Measurements from ENCODE around the gene MRFAP1L1. TPM values are rescaled to one million over a fixed set of nuclear protein-coding genes. Genes with fewer than 3 reads are reported as not detected.

The MRFAP1L1 gene
- total and polyA plus RNA-seq, 2 experiments from 2014 or later, result 61.6 to 73.8 TPM

DNA sequence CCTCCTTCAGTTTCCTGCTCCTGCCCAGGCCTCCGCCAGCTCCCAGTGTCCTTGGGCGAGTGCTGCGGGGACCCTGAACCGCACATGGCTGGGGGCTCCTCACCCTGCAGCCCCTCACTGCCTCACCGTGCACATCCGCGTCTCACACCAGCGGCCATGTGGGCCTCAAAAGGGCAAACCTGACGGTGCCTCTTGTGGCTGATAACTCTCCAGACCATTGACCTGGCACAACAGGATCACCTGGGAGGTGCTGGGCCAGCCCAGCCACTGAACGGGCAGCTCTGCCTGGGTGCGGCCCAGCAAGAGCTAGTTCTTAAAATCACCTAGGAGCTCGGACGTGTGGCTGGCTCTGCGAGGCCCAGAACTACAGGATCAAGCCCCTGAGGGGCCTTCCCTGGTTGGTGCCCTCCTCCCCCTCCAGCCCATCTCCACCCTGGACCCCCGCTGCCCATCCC lies 20.1 kb downstream of the MRFAP1L1 start:
- H3K4me3 Mint-ChIP-seq, result no peak overlapping the region
- Histone ChIP-seq H3K27me3 (ENCODE audit: insufficient read depth) (no peaks in the 10 kb centered on the region), H3K27ac (ENCODE audit: low read depth) (no peak overlapping the region), H3F3A (replicated peaks; ENCODE audit: low read depth) (no peaks in the 10 kb centered on the region), H3K9me2 (ENCODE audit: insufficient read depth) (no peaks in the 10 kb centered on the region), H3K79me2 (replicated peaks; ENCODE audit: insufficient read depth) (no peaks in the 10 kb centered on the region), H3K4me1 (ENCODE audit: insufficient read depth) (peaks cover 3% of the 10 kb centered on the region; the same call in 1 of the 2 replicates), H3K4me2 (no peak overlapping the region), H4K20me1 (replicated peaks; ENCODE audit: insufficient read depth) (no peaks in the 10 kb centered on the region), H2AFZ (peak overlapping the region; percentile 47), H3K4me3 (no peak overlapping the region), H3K36me3 (ENCODE audit: insufficient read depth) (no peaks in the 10 kb centered on the region)
- ATAC-seq (peak; percentile 9), DNase-seq (ENCODE audit: low spot score) (no peak)
- peaks cover 15% of the 10 kb centered on the region for H3K36me3 Mint-ChIP-seq (ENCODE audit: low read depth)
- H3K27me3 Mint-ChIP-seq (ENCODE audit: insufficient read depth, low read depth, poor library complexity), result peaks cover 18% of the 10 kb centered on the region
- TF ChIP-seq, protein P1, sequence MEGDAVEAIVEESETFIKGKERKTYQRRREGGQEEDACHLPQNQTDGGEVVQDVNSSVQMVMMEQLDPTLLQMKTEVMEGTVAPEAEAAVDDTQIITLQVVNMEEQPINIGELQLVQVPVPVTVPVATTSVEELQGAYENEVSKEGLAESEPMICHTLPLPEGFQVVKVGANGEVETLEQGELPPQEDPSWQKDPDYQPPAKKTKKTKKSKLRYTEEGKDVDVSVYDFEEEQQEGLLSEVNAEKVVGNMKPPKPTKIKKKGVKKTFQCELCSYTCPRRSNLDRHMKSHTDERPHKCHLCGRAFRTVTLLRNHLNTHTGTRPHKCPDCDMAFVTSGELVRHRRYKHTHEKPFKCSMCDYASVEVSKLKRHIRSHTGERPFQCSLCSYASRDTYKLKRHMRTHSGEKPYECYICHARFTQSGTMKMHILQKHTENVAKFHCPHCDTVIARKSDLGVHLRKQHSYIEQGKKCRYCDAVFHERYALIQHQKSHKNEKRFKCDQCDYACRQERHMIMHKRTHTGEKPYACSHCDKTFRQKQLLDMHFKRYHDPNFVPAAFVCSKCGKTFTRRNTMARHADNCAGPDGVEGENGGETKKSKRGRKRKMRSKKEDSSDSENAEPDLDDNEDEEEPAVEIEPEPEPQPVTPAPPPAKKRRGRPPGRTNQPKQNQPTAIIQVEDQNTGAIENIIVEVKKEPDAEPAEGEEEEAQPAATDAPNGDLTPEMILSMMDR (conservative IDR thresholded peaks at IDR 0.05; ENCODE audit: low read depth in 2 of 2), result no peak
- peaks cover 20% of the 10 kb centered on the region for H3K9me3 Mint-ChIP-seq
- H3K4me1 Mint-ChIP-seq, result peaks cover 31% of the 10 kb centered on the region
- peak overlapping the region; percentile 44; the same call in 1 of the 2 replicates for H3K27ac Mint-ChIP-seq

DNA sequence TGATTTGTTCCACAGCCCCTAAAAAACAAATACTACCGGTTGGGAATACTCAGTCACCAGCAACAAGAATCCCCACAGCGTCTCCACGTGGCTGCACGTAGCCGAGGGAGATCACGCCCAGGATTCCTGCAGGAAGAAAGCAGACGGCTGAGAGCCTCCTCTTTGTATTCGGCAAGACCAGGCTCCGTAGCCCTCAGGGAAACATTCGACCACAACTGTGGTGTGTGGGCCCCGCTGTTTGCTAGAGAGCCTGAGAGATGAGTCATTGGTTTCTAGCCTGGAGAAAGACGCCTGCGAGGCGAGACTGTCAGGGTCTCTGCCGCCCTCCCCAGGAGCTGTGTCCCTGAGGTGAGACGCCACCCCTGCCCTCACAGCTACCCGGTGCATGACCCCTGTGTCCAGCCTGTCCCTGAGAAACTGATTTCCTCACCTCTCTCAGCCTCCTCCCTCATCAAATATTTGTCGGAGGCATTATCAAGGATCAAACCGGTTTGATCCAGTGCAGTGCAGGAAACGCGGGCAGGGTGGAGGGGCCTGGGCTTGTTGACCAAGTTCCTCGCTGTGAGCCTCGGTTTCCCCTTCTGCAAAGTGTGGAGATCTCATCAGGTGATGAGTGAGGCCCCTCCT lies 20.7 kb downstream of the MRFAP1L1 start:
- peak; percentile 58 for ATAC-seq
- peaks cover 29% of the 10 kb centered on the region for H3K4me1 Mint-ChIP-seq
- TF ChIP-seq EZH2phosphoT487 (IDR thresholded peaks at IDR 0.05; ENCODE audit: unreplicated experiment) (no peak), ZNF114 (CRISPR knock-in tag; IDR thresholded peaks at IDR 0.05) (no peak), CREB1 (CRISPR knock-in tag; IDR thresholded peaks at IDR 0.05; ENCODE audit: low read depth) (no peak), POLR2AphosphoS5 (IDR thresholded peaks at IDR 0.05; ENCODE audit: low read depth) (no peak), ZNF331 (CRISPR knock-in tag; IDR thresholded peaks at IDR 0.05; ENCODE audit: low read depth) (no peak), EZH2 (IDR thresholded peaks at IDR 0.05; ENCODE audit: low read depth, unreplicated experiment) (no peak)
- TF ChIP-seq, protein P2, sequence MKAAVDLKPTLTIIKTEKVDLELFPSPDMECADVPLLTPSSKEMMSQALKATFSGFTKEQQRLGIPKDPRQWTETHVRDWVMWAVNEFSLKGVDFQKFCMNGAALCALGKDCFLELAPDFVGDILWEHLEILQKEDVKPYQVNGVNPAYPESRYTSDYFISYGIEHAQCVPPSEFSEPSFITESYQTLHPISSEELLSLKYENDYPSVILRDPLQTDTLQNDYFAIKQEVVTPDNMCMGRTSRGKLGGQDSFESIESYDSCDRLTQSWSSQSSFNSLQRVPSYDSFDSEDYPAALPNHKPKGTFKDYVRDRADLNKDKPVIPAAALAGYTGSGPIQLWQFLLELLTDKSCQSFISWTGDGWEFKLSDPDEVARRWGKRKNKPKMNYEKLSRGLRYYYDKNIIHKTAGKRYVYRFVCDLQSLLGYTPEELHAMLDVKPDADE (IDR thresholded peaks at IDR 0.05), result no peak
- TF ChIP-seq, protein P3, sequence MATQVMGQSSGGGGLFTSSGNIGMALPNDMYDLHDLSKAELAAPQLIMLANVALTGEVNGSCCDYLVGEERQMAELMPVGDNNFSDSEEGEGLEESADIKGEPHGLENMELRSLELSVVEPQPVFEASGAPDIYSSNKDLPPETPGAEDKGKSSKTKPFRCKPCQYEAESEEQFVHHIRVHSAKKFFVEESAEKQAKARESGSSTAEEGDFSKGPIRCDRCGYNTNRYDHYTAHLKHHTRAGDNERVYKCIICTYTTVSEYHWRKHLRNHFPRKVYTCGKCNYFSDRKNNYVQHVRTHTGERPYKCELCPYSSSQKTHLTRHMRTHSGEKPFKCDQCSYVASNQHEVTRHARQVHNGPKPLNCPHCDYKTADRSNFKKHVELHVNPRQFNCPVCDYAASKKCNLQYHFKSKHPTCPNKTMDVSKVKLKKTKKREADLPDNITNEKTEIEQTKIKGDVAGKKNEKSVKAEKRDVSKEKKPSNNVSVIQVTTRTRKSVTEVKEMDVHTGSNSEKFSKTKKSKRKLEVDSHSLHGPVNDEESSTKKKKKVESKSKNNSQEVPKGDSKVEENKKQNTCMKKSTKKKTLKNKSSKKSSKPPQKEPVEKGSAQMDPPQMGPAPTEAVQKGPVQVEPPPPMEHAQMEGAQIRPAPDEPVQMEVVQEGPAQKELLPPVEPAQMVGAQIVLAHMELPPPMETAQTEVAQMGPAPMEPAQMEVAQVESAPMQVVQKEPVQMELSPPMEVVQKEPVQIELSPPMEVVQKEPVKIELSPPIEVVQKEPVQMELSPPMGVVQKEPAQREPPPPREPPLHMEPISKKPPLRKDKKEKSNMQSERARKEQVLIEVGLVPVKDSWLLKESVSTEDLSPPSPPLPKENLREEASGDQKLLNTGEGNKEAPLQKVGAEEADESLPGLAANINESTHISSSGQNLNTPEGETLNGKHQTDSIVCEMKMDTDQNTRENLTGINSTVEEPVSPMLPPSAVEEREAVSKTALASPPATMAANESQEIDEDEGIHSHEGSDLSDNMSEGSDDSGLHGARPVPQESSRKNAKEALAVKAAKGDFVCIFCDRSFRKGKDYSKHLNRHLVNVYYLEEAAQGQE (IDR thresholded peaks at IDR 0.05; ENCODE audit: unreplicated experiment), result no peak

More for the DNA sequence above, 20.7 kb downstream of the MRFAP1L1 start:
- Mint-ChIP-seq H3K4me3 (no peak overlapping the region), H3K36me3 (ENCODE audit: low read depth) (peaks cover 15% of the 10 kb centered on the region), H3K9me3 (peaks cover 20% of the 10 kb centered on the region), H3K27me3 (ENCODE audit: insufficient read depth, low read depth, poor library complexity) (peaks cover 18% of the 10 kb centered on the region), H3K27ac (peak overlapping the region; percentile 44; the same call in 1 of the 2 replicates)
- Histone ChIP-seq H3K79me2 (replicated peaks; ENCODE audit: insufficient read depth) (no peaks in the 10 kb centered on the region), H4K20me1 (replicated peaks; ENCODE audit: insufficient read depth) (no peaks in the 10 kb centered on the region), H3K9me2 (ENCODE audit: insufficient read depth) (no peaks in the 10 kb centered on the region), H3K27me3 (ENCODE audit: insufficient read depth) (no peaks in the 10 kb centered on the region), H3K4me2 (no peak overlapping the region; the same call in 1 of the 2 replicates), H3K4me3 (no peak overlapping the region), H3K36me3 (ENCODE audit: insufficient read depth) (no peaks in the 10 kb centered on the region), H3K27ac (ENCODE audit: low read depth) (no peak overlapping the region; the same call in 1 of the 2 replicates), H2AFZ (peak overlapping the region; percentile 28), H3F3A (replicated peaks; ENCODE audit: low read depth) (no peaks in the 10 kb centered on the region), H3K4me1 (ENCODE audit: insufficient read depth) (peaks cover 3% of the 10 kb centered on the region; the same call in 1 of the 2 replicates)
- DNase-seq (ENCODE audit: low spot score), result peak; percentile 72
